NCI-H2227 treated with DMSO at 0.1 percent for 48 hours (cell line): ENCODE data around the gene POLD2.
"Not testable (repeated sequence)": the region's sequence is repeated elsewhere in the genome, so short reads cannot be mapped to it uniquely, and the experiment has no call there.

Source experiments
- DNase-seq: peaks from one replicate; lab custom pipeline; 2025; lab: John Stamatoyannopoulos, UW

POLD2 gene

GRCh38 chr7:44138698-44139097, 15.3 kb upstream of the POLD2 start:
- no peak for DNase-seq

- no peak for DNase-seq
Measured at GRCh38 chr7:44136731-44137130, 13.4 kb upstream of the POLD2 start.

DNA sequence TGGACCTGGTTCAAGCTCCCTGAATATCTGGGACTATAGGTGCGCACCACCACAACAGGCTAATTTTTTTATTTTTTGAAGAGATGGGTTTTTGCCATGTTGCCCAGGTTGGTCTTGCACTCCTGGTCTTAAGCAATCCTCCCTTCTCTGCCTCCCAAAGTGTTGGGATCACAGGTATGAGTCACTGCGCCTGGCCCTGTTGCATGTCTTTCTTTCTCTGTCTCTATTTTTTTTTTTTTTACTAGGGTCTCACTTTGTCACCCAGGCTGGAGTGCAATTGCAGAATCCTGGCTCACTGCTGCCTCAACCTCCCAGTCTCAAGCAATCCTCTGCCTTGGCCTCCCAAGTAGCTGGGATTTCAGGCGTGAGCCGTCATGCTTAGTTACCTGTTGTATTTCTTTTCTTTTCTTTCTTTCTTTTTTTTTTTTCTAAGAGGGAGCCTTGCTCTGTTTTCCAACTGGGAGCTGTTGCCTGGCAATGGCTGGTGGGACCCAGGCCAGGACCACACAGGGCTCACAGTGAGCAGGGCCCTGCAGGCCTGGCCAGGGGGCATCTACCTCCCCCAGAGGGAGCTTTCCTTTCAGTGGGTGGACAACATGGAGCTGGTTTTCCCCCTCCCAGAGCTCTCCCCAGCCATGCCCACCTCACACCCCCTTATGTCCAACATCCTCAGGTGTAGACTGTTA, 11.7 kb upstream of the POLD2 start:
- no peak for DNase-seq

GRCh38 chr7:44133295-44133694, 9.9 kb upstream of the POLD2 start:
- no peak for DNase-seq

DNA sequence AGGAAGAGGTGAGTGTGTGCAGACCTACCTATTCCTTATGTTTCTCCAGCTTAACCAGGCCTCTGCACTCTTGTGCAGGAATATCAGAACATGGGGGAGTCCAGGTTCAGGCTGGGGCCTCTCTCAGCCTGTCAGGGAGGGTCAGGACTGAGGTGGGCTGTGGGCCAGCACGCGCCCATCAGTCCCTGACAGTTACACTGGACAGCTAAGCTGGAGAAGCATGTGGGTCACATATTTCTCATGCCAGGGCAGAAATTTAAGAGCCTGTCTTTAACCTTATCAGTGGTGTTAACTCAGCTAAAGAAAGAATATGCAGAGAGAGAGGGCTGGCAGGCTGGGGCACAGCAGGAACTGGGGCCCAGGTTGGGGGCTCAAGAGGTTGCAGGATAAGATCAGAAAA, 8.7 kb upstream of the POLD2 start:
- DNase-seq = no peak

DNA sequence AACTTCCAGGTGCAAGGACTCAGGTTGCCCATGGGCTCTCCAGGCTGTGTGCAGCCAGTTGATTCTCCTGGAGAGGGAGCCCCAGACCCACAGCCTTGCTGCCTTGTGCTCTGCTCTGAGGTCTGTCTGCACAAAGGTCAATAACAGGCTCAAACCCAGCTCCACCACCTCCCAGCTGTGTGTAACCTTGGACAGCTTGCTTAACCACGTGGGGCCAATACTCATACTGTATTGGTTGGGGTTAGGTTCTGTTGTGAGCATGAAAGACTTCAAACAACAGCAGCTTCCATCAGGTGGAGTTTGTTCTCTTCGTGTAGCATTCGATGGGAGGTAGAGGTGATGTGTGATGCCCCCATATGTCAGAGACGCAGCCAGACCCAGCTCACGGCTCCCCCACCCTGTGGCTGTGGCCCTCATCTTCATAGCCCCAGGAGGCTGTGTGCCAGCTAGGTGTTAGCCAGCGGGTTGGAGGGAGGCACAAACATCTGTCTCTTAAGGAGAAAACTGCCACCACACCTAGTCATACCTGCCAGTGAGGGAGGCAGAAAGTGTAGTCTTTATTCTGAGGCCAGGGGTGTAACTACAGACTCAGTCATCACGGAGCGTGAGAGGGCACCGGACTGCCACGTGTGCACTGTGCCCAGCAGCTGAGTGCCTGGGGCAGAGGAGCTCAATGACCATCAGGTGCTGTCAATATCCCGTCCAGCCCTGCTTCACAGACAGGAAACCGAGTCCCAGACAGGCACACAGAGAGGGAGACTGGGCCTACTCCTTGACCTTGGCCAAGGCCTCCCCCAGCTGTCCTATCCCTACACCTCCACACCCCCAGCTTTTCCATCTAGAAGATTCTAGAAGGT, 8.1 kb upstream of the POLD2 start:
- DNase-seq = no peak

DNA sequence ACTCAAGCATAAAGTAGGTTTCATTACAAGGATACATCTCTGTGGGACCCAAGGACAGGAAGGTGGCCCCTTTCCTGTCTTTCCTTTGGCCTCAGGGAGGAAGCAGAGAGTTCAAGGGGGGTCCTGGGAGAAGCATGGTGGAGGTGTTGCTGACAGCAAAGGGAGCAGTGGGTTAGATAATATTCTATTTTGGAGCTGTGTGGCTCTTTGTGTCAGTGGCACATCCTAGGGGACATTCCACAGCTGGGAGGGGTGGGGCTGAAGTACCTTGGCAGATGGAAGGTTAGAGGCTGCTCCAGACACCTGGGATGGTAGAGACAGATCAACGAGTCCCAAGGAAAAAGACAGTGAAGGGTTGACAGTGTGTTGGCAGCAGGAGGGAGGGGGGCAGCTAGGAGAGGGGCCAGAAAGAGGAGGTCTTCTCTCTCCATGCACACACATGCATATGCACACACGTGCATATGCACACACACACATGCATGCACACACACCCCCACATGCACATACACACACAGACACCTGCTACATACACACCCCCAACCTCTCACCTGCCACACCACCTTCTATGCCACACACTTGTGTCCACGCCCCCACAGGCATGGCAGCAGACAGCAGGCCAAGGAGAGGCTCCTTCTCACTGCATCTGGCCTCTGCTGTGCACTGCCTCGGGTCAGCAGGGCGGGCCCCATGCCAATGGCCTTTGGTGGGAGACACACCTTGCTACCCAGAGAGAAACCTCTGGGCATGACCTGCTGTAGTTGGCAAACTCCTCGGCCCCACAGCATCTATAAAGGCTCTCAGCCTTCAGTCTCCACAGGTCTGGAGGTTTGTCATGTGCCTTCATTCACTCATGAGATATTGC, 5.6 kb upstream of the POLD2 start:
- no peak for DNase-seq

DNA sequence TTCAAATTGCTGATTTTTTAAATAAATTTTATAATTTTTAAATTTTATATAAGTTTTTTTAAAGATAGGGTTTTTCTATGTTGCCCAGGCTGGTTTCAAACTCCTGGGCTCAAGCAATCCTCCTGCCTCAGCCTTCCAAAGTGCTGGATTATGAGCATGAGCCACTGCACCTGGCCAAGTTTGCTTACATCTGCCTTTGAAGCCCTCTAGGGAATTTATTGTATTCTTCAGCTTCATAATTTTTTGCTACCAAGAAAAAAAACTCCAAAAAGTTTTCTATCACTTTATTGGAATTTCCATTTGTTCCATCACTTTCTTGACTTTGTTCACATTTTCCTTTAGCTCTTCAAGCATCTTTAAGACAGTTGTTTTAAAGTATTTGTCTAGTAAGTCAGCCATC, 3.8 kb upstream of the POLD2 start:
- no peak for DNase-seq

DNA sequence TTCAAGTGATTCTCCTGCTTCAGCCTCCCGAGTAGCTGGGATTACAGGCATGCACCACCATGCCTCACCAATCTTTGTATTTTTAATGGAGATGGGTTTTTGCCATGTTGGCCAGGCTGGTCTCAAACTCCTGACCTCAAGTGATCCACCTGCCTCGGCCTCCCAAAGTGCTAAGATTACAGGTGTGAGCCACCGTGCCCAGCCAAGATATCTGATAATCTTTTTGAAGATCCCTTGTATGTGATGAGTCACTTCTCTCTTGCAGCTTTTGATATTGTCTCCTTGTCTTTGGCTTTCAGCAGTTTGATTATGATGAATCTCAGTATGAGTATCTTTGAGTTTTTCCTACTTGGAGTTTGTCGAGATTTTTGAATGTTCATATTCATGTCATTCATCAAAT, 3.2 kb upstream of the POLD2 start:
- not testable (repeated sequence) for DNase-seq

DNA sequence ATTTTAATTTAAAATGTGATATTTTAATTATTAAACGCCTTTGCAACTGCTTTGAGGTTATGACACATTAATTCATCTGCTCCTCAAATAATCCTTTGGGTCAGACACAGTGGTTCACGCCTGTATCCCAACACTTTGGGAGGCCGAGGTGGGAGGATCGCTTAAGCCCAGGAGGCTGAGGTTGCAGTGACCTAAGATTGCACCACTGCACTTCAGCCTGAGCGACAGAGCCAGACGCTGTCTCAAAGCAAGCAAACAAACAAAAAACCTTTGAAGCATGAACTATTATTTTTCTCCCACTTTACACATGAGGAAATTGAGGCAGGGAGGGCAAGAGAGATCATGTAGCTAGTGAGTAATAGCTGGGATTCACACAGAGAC, 1.5 kb upstream of the POLD2 start:
- DNase-seq = no peak

DNA sequence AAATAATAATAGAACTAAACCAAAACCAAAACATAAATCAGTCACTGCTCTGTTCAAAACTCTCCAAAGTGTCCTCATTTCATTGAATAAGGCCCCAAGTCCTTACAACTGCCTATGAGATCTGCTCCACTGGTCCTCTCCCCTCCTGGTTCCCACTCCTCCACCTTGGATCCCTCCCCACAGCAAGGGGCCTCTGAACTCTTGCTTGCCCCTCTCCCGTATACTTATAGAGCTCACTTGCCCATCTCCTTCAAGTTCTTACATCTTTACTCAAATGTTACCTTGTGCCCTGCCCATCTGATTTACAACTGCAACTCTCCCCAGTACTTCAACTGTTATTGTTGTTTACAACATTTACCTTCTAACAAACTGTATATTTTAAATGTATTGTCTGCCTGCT, 819 bp downstream of the POLD2 start:
- DNase-seq = no peak

- no peak for DNase-seq
Measured at GRCh38 chr7:44121761-44122420, 1.5 kb downstream of the POLD2 start.

- DNase-seq = no peak
Measured at GRCh38 chr7:44120395-44120794, 3.0 kb downstream of the POLD2 start.

DNA sequence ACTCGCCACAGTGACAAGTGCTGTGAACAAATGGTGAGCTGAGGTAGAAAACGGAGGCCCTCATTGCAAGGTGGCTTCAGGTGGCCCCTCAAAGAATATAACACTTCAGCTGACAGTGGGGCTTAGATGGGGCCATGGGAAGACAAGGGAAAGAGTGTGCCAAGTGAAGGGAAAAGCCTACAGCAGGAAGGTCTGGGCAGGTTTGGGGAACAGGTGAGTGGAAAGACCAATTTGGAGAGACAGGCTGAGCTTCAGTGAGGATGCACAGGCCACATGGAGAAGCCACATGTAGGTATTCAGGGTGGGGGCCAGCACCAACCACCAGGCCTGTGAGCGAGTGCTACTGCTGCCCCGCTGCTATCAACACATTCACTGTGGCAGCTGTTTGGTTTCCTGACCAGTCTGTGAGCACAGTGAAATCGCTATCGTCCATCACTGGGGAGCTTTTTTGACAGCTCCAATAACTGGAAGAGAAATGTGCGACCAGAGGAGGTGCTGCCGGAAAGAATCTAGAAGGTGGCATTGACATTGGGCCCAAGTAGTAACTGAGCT, 3.4 kb downstream of the POLD2 start:
- no peak for DNase-seq

GRCh38 chr7:44117801-44118429, 5.4 kb downstream of the POLD2 start:
- DNase-seq = no peak

DNA sequence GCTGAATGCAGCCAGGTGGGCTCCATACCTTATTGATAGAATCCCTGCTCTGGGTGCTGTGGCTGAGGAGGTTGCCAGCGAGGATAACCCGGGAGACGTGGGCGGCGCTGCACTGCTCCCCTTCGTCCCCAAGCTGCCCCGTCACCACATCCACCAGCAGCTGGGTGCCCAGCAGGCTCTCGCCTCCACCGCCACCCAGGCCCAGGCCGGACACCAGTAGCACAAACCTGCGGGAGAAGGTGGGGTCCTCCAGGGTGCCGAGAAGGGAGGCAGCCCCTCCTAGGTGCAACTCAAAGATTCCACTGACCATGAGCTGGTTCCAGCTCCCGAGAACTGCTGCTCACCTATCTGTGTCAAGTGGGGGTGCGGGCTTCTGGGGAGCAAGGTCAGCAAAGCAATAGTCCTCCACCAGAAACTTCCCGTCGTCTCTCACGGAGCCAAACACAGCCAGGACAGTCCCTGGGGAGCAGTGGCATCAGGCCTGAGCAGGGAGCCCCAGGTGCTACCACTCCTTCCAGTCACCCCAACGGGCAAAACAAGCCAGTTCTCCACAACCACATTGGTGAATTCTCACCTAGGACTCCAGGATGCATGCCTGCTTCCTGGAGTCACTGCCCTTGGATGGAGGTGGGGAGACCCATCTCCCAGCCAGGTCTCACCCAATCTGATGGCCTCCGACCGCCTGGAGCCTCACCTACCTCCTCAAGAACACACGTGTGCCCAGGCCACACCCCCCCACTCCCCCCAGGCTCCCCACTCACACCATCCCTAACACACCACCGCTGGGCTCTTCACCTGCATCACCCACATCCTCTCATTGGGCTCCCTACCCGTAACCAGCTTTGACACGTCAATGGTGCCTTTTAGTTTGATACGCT, 6.3 kb downstream of the POLD2 start:
- no peak for DNase-seq

GRCh38 chr7:44116087-44116788, 7.1 kb downstream of the POLD2 start:
- DNase-seq = no peak

GRCh38 chr7:44114586-44115310, 8.6 kb downstream of the POLD2 start:
- no peak for DNase-seq

DNA sequence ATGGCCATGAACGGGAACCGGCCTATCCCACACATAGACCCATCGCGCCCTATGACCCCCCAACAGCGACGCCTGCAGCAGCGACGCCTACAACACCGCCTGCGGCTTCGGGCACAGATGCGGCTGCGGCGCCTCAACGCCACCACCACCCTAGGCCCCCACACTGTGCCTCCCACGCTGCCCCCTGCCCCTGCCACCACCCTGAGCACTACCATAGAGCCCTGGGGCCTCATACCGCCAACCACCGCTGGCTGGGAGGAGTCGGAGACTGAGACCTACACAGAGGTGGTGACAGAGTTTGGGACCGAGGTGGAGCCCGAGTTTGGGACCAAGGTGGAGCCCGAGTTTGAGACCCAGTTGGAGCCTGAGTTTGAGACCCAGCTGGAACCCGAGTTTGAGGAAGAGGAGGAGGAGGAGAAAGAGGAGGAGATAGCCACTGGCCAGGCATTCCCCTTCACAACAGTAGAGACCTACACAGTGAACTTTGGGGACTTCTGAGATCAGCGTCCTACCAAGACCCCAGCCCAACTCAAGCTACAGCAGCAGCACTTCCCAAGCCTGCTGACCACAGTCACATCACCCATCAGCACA, 9.5 kb downstream of the POLD2 start:
- DNase-seq = no peak
